Naive B cell (primary cell): ENCODE results near the gene ZNF280A. TPM values are rescaled to one million over a fixed set of nuclear protein-coding genes. Genes with fewer than 3 reads are reported as not detected.
"Not testable (repeated sequence)": the region's sequence is repeated elsewhere in the genome, so short reads cannot be mapped to it uniquely, and the experiment has no call there.

Experiments used
- ATAC-seq, 2 donors: fragments of 150-1000 bp; cut with Tn5 transposase; 2 replicates each; pipeline ENCODE4 v1.10.0; 2021; ENCODE audit warnings: low read depth in 2 of 2, mild to moderate bottlenecking in 2 of 2, moderate library complexity in 2 of 2
- DNase-seq: peaks from one replicate; pipeline ENCODE4 v3.0.0; 2022
- H3K27ac Mint-ChIP-seq, 6 donors: one replicate each; pipeline ENCODE4 v1.8.0; 2020 to 2022; ENCODE audit warnings: mild to moderate bottlenecking in 6 of 6, mixed read lengths in 6 of 6, moderate library complexity in 5 of 6, inconsistent platforms in 2 of 6
- H3K27me3 Mint-ChIP-seq, 3 donors: one replicate each; pipeline ENCODE4 v1.8.0; 2021 to 2022; ENCODE audit warnings: mixed read lengths in 3 of 3, mild to moderate bottlenecking in 1 of 3
- H3K36me3 Mint-ChIP-seq, 2 donors: one replicate each; pipeline ENCODE4 v1.8.0; 2020 to 2022; ENCODE audit warnings: mixed read lengths in 2 of 2, inconsistent platforms in 1 of 2, mild to moderate bottlenecking in 1 of 2
- H3K4me1 Mint-ChIP-seq, 3 donors: one replicate each; pipeline ENCODE4 v1.8.0; 2020 to 2022; ENCODE audit warnings: mixed read lengths in 3 of 3, inconsistent platforms in 1 of 3, mild to moderate bottlenecking in 1 of 3, moderate library complexity in 1 of 3
- H3K4me3 Mint-ChIP-seq, 8 donors: one replicate each; pipeline ENCODE4 v1.8.0; 2020 to 2022; ENCODE audit warnings: mild to moderate bottlenecking in 8 of 8, mixed read lengths in 8 of 8, moderate library complexity in 8 of 8, inconsistent platforms in 2 of 8
- H3K9me3 Mint-ChIP-seq, 7 donors: one replicate each; pipeline ENCODE4 v1.8.0; 2020 to 2022; ENCODE audit warnings: mixed read lengths in 7 of 7, mild to moderate bottlenecking in 5 of 7, inconsistent platforms in 2 of 7, moderate library complexity in 1 of 7
- polyA plus RNA-seq, 6 donors: library from polyadenylated mRNA; unstranded; fragments of 300-500 nt; fragmentation: Illumina TruSeq; gene quantifications; one replicate each; pipeline ENCODE4 v1.2.3, GENCODE V29; 2021; ENCODE audit warnings: low read depth in 6 of 6

ZNF280A gene
- polyA plus RNA-seq, 6 donors from 2014 or later, result not detected

GRCh38 chr22:22487869-22488597 is 32.0 kb downstream of the ZNF280A start:
- H3K36me3 Mint-ChIP-seq, result peaks cover 16 to 19% of the 10 kb centered on the region in 2 donors
- H3K4me1 Mint-ChIP-seq, result no peaks in the 10 kb centered on the region

GRCh38 chr22:22487059-22487458 is 33.0 kb downstream of the ZNF280A start:
- ATAC-seq (no peak), DNase-seq (no peak)
- Mint-ChIP-seq H3K4me3 (no peak overlapping the region), H3K36me3 (peaks cover 16 to 19% of the 10 kb centered on the region in 2 donors), H3K4me1 (no peaks in the 10 kb centered on the region), H3K27me3 (no peaks in the 10 kb centered on the region), H3K9me3 (no peaks in the 10 kb centered on the region), H3K27ac (no peak overlapping the region)

More at GRCh38 chr22:22487869-22488597, 32.0 kb downstream of the ZNF280A start:
- no peak for ATAC-seq
- H3K9me3 Mint-ChIP-seq, result no peaks in the 10 kb centered on the region
- H3K27me3 Mint-ChIP-seq, result no peaks in the 10 kb centered on the region
- H3K27ac Mint-ChIP-seq, result peak overlapping the region in 1 of 6 donors; percentile 23
- no peak overlapping the region for H3K4me3 Mint-ChIP-seq
- no peak for DNase-seq

- Mint-ChIP-seq H3K27ac (no peak overlapping the region), H3K4me3 (no peak overlapping the region), H3K4me1 (no peaks in the 10 kb centered on the region), H3K9me3 (no peaks in the 10 kb centered on the region), H3K36me3 (peaks cover 16 to 19% of the 10 kb centered on the region in 2 donors), H3K27me3 (no peaks in the 10 kb centered on the region)
- ATAC-seq (no peak), DNase-seq (no peak)
Measured at GRCh38 chr22:22486132-22486899, 33.8 kb downstream of the ZNF280A start.

GRCh38 chr22:22485524-22485923 is 34.5 kb downstream of the ZNF280A start:
- DNase-seq (no peak), ATAC-seq (no peak)
- no peak overlapping the region for H3K27ac Mint-ChIP-seq
- H3K9me3 Mint-ChIP-seq, result no peaks in the 10 kb centered on the region
- peaks cover 16 to 19% of the 10 kb centered on the region in 2 donors for H3K36me3 Mint-ChIP-seq
- H3K4me1 Mint-ChIP-seq, result no peaks in the 10 kb centered on the region
- no peaks in the 10 kb centered on the region for H3K27me3 Mint-ChIP-seq
- H3K4me3 Mint-ChIP-seq, result no peak overlapping the region

GRCh38 chr22:22484023-22484422 is 36.0 kb downstream of the ZNF280A start:
- H3K27me3 Mint-ChIP-seq, result no peaks in the 10 kb centered on the region
- H3K4me3 Mint-ChIP-seq, result no peak overlapping the region
- no peaks in the 10 kb centered on the region for H3K9me3 Mint-ChIP-seq
- no peak overlapping the region for H3K27ac Mint-ChIP-seq
- no peaks in the 10 kb centered on the region for H3K4me1 Mint-ChIP-seq
- no peak for DNase-seq
- no peak for ATAC-seq
- peaks cover 16 to 19% of the 10 kb centered on the region in 2 donors for H3K36me3 Mint-ChIP-seq

GRCh38 chr22:22480940-22481339 is 39.1 kb downstream of the ZNF280A start:
- Mint-ChIP-seq H3K4me1 (peaks cover under 1 to 3% (median 1%) of the 10 kb centered on the region in 3 donors), H3K9me3 (no peaks in the 10 kb centered on the region), H3K4me3 (no peak overlapping the region), H3K36me3 (peaks cover 8 to 9% of the 10 kb centered on the region in 2 donors), H3K27ac (no peak overlapping the region), H3K27me3 (no peaks in the 10 kb centered on the region)
- ATAC-seq (no peak), DNase-seq (no peak)

- H3K27me3 Mint-ChIP-seq, result no peaks in the 10 kb centered on the region
- H3K36me3 Mint-ChIP-seq, result peaks cover under 1% of the 10 kb centered on the region in 2 donors
- peak overlapping the region in 1 of 8 donors; percentile 2 for H3K4me3 Mint-ChIP-seq
- no peaks in the 10 kb centered on the region for H3K9me3 Mint-ChIP-seq
- no peak for DNase-seq
- ATAC-seq, result no peak
- H3K4me1 Mint-ChIP-seq, result peaks cover 4 to 7% (median 5%) of the 10 kb centered on the region in 3 donors
- peak overlapping the region in 2 of 6 donors; percentile 26 to 63 for H3K27ac Mint-ChIP-seq
Measured at GRCh38 chr22:22479999-22480532, 40.0 kb downstream of the ZNF280A start.

GRCh38 chr22:22479116-22479515 is 41.0 kb downstream of the ZNF280A start:
- no peak overlapping the region for H3K27ac Mint-ChIP-seq
- H3K4me1 Mint-ChIP-seq, result peaks cover 4 to 7% (median 5%) of the 10 kb centered on the region in 3 donors
- no peaks in the 10 kb centered on the region for H3K36me3 Mint-ChIP-seq
- H3K27me3 Mint-ChIP-seq, result no peaks in the 10 kb centered on the region
- ATAC-seq, result no peak
- no peak overlapping the region for H3K4me3 Mint-ChIP-seq
- H3K9me3 Mint-ChIP-seq, result no peaks in the 10 kb centered on the region
- no peak for DNase-seq

- ATAC-seq, result no peak
- Mint-ChIP-seq H3K9me3 (no peaks in the 10 kb centered on the region), H3K27me3 (no peaks in the 10 kb centered on the region), H3K27ac (no peak overlapping the region), H3K4me1 (peaks cover 4 to 7% (median 5%) of the 10 kb centered on the region in 3 donors), H3K36me3 (no peaks in the 10 kb centered on the region), H3K4me3 (no peak overlapping the region)
- DNase-seq, result no peak
Measured at GRCh38 chr22:22478470-22478869, 41.6 kb downstream of the ZNF280A start.

- H3K4me1 Mint-ChIP-seq, result peaks cover 4 to 7% (median 5%) of the 10 kb centered on the region in 3 donors
Measured at GRCh38 chr22:22474733-22475132, 45.3 kb downstream of the ZNF280A start.

GRCh38 chr22:22471104-22471503 is 49.0 kb downstream of the ZNF280A start:
- Mint-ChIP-seq H3K9me3 (peaks cover 0 to 31% (median 27%) of the 10 kb centered on the region in 7 donors), H3K36me3 (peaks cover 5 to 13% of the 10 kb centered on the region in 2 donors), H3K27ac (peak overlapping the region in 1 of 6 donors; percentile 21)
- H3K4me1 Mint-ChIP-seq, H3K4me3 Mint-ChIP-seq, ATAC-seq, H3K27me3 Mint-ChIP-seq, DNase-seq: not testable (repeated sequence)

More at GRCh38 chr22:22474733-22475132, 45.3 kb downstream of the ZNF280A start:
- no peak for ATAC-seq
- Mint-ChIP-seq H3K4me3 (no peak overlapping the region), H3K27me3 (peaks cover 0 to 2% (median 0%) of the 10 kb centered on the region in 3 donors), H3K27ac (peak overlapping the region in 1 of 6 donors; percentile 11), H3K9me3 (peaks cover 0 to 6% (median 3%) of the 10 kb centered on the region in 7 donors), H3K36me3 (peaks cover 2 to 3% of the 10 kb centered on the region in 2 donors)
- DNase-seq, result no peak

GRCh38 chr22:22469527-22469926 is 50.5 kb downstream of the ZNF280A start:
- H3K27me3 Mint-ChIP-seq, result peaks cover 0 to 4% (median 0%) of the 10 kb centered on the region in 3 donors
- no peak overlapping the region for H3K4me3 Mint-ChIP-seq
- no peak for DNase-seq
- peaks cover 0 to 32% (median 27%) of the 10 kb centered on the region in 7 donors for H3K9me3 Mint-ChIP-seq
- peaks cover 0 to under 1% (median 0%) of the 10 kb centered on the region in 3 donors for H3K4me1 Mint-ChIP-seq
- H3K27ac Mint-ChIP-seq, result peak overlapping the region in 1 of 6 donors; percentile 66
- H3K36me3 Mint-ChIP-seq, result peaks cover 5 to 13% of the 10 kb centered on the region in 2 donors
- no peak for ATAC-seq

GRCh38 chr22:22468794-22469469 is 51.1 kb downstream of the ZNF280A start:
- H3K36me3 Mint-ChIP-seq, result peaks cover 5 to 13% of the 10 kb centered on the region in 2 donors
- H3K27ac Mint-ChIP-seq, result peak overlapping the region in 1 of 6 donors; percentile 66
- ATAC-seq, H3K27me3 Mint-ChIP-seq, DNase-seq, H3K4me1 Mint-ChIP-seq: not testable (repeated sequence)
- peak overlapping the region in 1 of 8 donors; percentile 56 for H3K4me3 Mint-ChIP-seq
- peaks cover 0 to 32% (median 27%) of the 10 kb centered on the region in 7 donors for H3K9me3 Mint-ChIP-seq
